ENCODE results near the gene LRRC4C.

LRRC4C gene

GRCh38 chr11:41245704-41246398 is 213.6 kb downstream of the LRRC4C start:
- H3K27ac ChIP-seq (ENCODE audit: insufficient read depth, low read depth, low read length, poor library complexity, severe bottlenecking), result no peak overlapping the region
- H3K9me3 ChIP-seq (ENCODE audit: control insufficient read depth, low read length), result no peaks in the 10 kb centered on the region
- 94% methylated on average over 10 of the region's 10 CpGs for WGBS, 2 experiments
- H3K4me1 ChIP-seq (ENCODE audit: control insufficient read depth, insufficient read depth, low read length), result no peaks in the 10 kb centered on the region
- no peaks in the 10 kb centered on the region for H3K36me3 ChIP-seq (ENCODE audit: control insufficient read depth, insufficient read depth, low read length)
- no peak overlapping the region for H3K4me3 ChIP-seq (ENCODE audit: insufficient read depth, low read depth, low read length)
- no peaks in the 10 kb centered on the region for H3K27me3 ChIP-seq (ENCODE audit: control insufficient read depth, insufficient read depth, low read length, poor library complexity, severe bottlenecking)

GRCh38 chr11:41245184-41245583 is 214.3 kb downstream of the LRRC4C start:
- Histone ChIP-seq H3K27ac (ENCODE audit: insufficient read depth, low read depth, low read length, poor library complexity, severe bottlenecking) (no peak overlapping the region), H3K4me1 (ENCODE audit: control insufficient read depth, insufficient read depth, low read length) (no peaks in the 10 kb centered on the region), H3K4me3 (ENCODE audit: insufficient read depth, low read depth, low read length) (no peak overlapping the region), H3K36me3 (ENCODE audit: control insufficient read depth, insufficient read depth, low read length) (no peaks in the 10 kb centered on the region), H3K27me3 (ENCODE audit: control insufficient read depth, insufficient read depth, low read length, poor library complexity, severe bottlenecking) (no peaks in the 10 kb centered on the region), H3K9me3 (ENCODE audit: control insufficient read depth, low read length) (no peaks in the 10 kb centered on the region)
- 88 to 91% methylated on average over 10 of the region's 10 CpGs for WGBS, 2 experiments

- Histone ChIP-seq H3K4me1 (ENCODE audit: control insufficient read depth, insufficient read depth, low read length) (peaks cover 4% of the 10 kb centered on the region), H3K36me3 (ENCODE audit: control insufficient read depth, insufficient read depth, low read length) (no peaks in the 10 kb centered on the region), H3K4me3 (ENCODE audit: insufficient read depth, low read depth, low read length) (no peak overlapping the region), H3K27ac (ENCODE audit: insufficient read depth, low read depth, low read length, poor library complexity, severe bottlenecking) (no peak overlapping the region), H3K9me3 (ENCODE audit: control insufficient read depth, low read length) (no peaks in the 10 kb centered on the region), H3K27me3 (ENCODE audit: control insufficient read depth, insufficient read depth, low read length, poor library complexity, severe bottlenecking) (no peaks in the 10 kb centered on the region)
- WGBS, 2 experiments, result 65 to 72% methylated on average over 4 to 5 of the region's 6 CpGs
These were observed 222.1 kb downstream of the LRRC4C start for GRCh38 chr11:41237382-41237781.

GRCh38 chr11:41235668-41236067 is 223.8 kb downstream of the LRRC4C start:
- H3K27me3 ChIP-seq (ENCODE audit: control insufficient read depth, insufficient read depth, low read length, poor library complexity, severe bottlenecking), result no peaks in the 10 kb centered on the region
- WGBS, 2 experiments, result 96% methylated on average over 1 of the region's 1 CpG; no CpG with 5 or more reads in 1 of the 2 experiments
- H3K4me3 ChIP-seq (ENCODE audit: insufficient read depth, low read depth, low read length), result no peak overlapping the region
- H3K36me3 ChIP-seq (ENCODE audit: control insufficient read depth, insufficient read depth, low read length), result no peaks in the 10 kb centered on the region
- H3K9me3 ChIP-seq (ENCODE audit: control insufficient read depth, low read length), result no peaks in the 10 kb centered on the region
- H3K27ac ChIP-seq (ENCODE audit: insufficient read depth, low read depth, low read length, poor library complexity, severe bottlenecking), result no peak overlapping the region
- H3K4me1 ChIP-seq (ENCODE audit: control insufficient read depth, insufficient read depth, low read length), result peaks cover 4% of the 10 kb centered on the region

GRCh38 chr11:41225856-41226633 is 233.4 kb downstream of the LRRC4C start:
- Histone ChIP-seq H3K36me3 (ENCODE audit: control insufficient read depth, insufficient read depth, low read length) (no peaks in the 10 kb centered on the region), H3K9me3 (ENCODE audit: control insufficient read depth, low read length) (no peaks in the 10 kb centered on the region), H3K4me1 (ENCODE audit: control insufficient read depth, insufficient read depth, low read length) (no peaks in the 10 kb centered on the region), H3K27ac (ENCODE audit: insufficient read depth, low read depth, low read length, poor library complexity, severe bottlenecking) (no peak overlapping the region), H3K4me3 (ENCODE audit: insufficient read depth, low read depth, low read length) (no peak overlapping the region), H3K27me3 (ENCODE audit: control insufficient read depth, insufficient read depth, low read length, poor library complexity, severe bottlenecking) (no peaks in the 10 kb centered on the region)
- 95 to 97% methylated on average over 2 to 3 of the region's 3 CpGs for WGBS, 2 experiments

GRCh38 chr11:41222236-41222635 is 237.2 kb downstream of the LRRC4C start:
- no peaks in the 10 kb centered on the region for H3K9me3 ChIP-seq (ENCODE audit: control insufficient read depth, low read length)
- H3K36me3 ChIP-seq (ENCODE audit: control insufficient read depth, insufficient read depth, low read length), result no peaks in the 10 kb centered on the region
- WGBS, 2 experiments, result 96 to 98% methylated on average over 2 of the region's 2 CpGs

GRCh38 chr11:41206388-41206787 is 253.1 kb downstream of the LRRC4C start:
- no peak overlapping the region for H3K27ac ChIP-seq (ENCODE audit: insufficient read depth, low read depth, low read length, poor library complexity, severe bottlenecking)
- no peaks in the 10 kb centered on the region for H3K36me3 ChIP-seq (ENCODE audit: control insufficient read depth, insufficient read depth, low read length)
- no peak overlapping the region for H3K4me3 ChIP-seq (ENCODE audit: insufficient read depth, low read depth, low read length)
- H3K27me3 ChIP-seq (ENCODE audit: control insufficient read depth, insufficient read depth, low read length, poor library complexity, severe bottlenecking), result no peaks in the 10 kb centered on the region
- H3K4me1 ChIP-seq (ENCODE audit: control insufficient read depth, insufficient read depth, low read length), result no peaks in the 10 kb centered on the region
- H3K9me3 ChIP-seq (ENCODE audit: control insufficient read depth, low read length), result no peaks in the 10 kb centered on the region

More at GRCh38 chr11:41222236-41222635, 237.2 kb downstream of the LRRC4C start:
- Histone ChIP-seq H3K27me3 (ENCODE audit: control insufficient read depth, insufficient read depth, low read length, poor library complexity, severe bottlenecking) (no peaks in the 10 kb centered on the region), H3K4me1 (ENCODE audit: control insufficient read depth, insufficient read depth, low read length) (no peaks in the 10 kb centered on the region), H3K4me3 (ENCODE audit: insufficient read depth, low read depth, low read length) (no peak overlapping the region), H3K27ac (ENCODE audit: insufficient read depth, low read depth, low read length, poor library complexity, severe bottlenecking) (no peak overlapping the region)

- Histone ChIP-seq H3K9me3 (ENCODE audit: control insufficient read depth, low read length) (no peaks in the 10 kb centered on the region), H3K4me1 (ENCODE audit: control insufficient read depth, insufficient read depth, low read length) (no peaks in the 10 kb centered on the region), H3K27me3 (ENCODE audit: control insufficient read depth, insufficient read depth, low read length, poor library complexity, severe bottlenecking) (no peaks in the 10 kb centered on the region), H3K36me3 (ENCODE audit: control insufficient read depth, insufficient read depth, low read length) (no peaks in the 10 kb centered on the region), H3K27ac (ENCODE audit: insufficient read depth, low read depth, low read length, poor library complexity, severe bottlenecking) (no peak overlapping the region), H3K4me3 (ENCODE audit: insufficient read depth, low read depth, low read length) (no peak overlapping the region)
- WGBS, 2 experiments, result 8 to 12% methylated on average over 5 of the region's 5 CpGs
These were observed 258.3 kb downstream of the LRRC4C start for GRCh38 chr11:41201156-41201555.

- peaks cover 10% of the 10 kb centered on the region for H3K4me1 ChIP-seq (ENCODE audit: control insufficient read depth, insufficient read depth, low read length)
- WGBS, 2 experiments, result 97% methylated on average over 14 of the region's 14 CpGs
- H3K36me3 ChIP-seq (ENCODE audit: control insufficient read depth, insufficient read depth, low read length), result no peaks in the 10 kb centered on the region
- H3K9me3 ChIP-seq (ENCODE audit: control insufficient read depth, low read length), result no peaks in the 10 kb centered on the region
- H3K4me3 ChIP-seq (ENCODE audit: insufficient read depth, low read depth, low read length), result no peak overlapping the region
- no peaks in the 10 kb centered on the region for H3K27me3 ChIP-seq (ENCODE audit: control insufficient read depth, insufficient read depth, low read length, poor library complexity, severe bottlenecking)
- H3K27ac ChIP-seq (ENCODE audit: insufficient read depth, low read depth, low read length, poor library complexity, severe bottlenecking), result no peak overlapping the region
These were observed 268.9 kb downstream of the LRRC4C start for GRCh38 chr11:41190437-41191082.
